Myocyte (in vitro differentiated cells): ENCODE data around the gene TTC17. TPM values are rescaled to one million over a fixed set of nuclear protein-coding genes. Genes with fewer than 3 reads are reported as not detected.
"Not testable (repeated sequence)": the region's sequence is repeated elsewhere in the genome, so short reads cannot be mapped to it uniquely, and the experiment has no call there.

Experiments
- DNase-seq: peaks from one replicate; pipeline ENCODE4 v3.0.0-alpha.2; 2012; ENCODE audit warnings: low read depth
- total RNA-seq: library from RNA; depleted of rRNA; stranded (reverse); fragments of >200 nt; gene quantifications from 2 replicates; pipeline ENCODE4 v1.2.3, GENCODE V29; 2014

The TTC17 gene
- total RNA-seq, 1 donor from 2014 or later: 56.1 TPM

GRCh38 chr11:43447151-43447550 lies 88.4 kb downstream of the TTC17 start:
- DNase-seq: no peak

- DNase-seq: peak; percentile 80
Measured at GRCh38 chr11:43458486-43458885, 99.8 kb downstream of the TTC17 start.

GRCh38 chr11:43459246-43459645 lies 100.5 kb downstream of the TTC17 start:
- peak; percentile 22 for DNase-seq

GRCh38 chr11:43462359-43462758 lies 103.6 kb downstream of the TTC17 start:
- DNase-seq: no peak

- no peak for DNase-seq
Measured at GRCh38 chr11:43467958-43468357, 109.2 kb downstream of the TTC17 start.

- DNase-seq: not testable (repeated sequence)
Measured at GRCh38 chr11:43477491-43477890, 118.8 kb downstream of the TTC17 start.

- DNase-seq: peak; percentile 61
Measured at GRCh38 chr11:43486141-43486540, 127.4 kb downstream of the TTC17 start.

GRCh38 chr11:43489869-43490465 lies 131.2 kb downstream of the TTC17 start:
- DNase-seq: peak; percentile 55

- DNase-seq: no peak
Measured at GRCh38 chr11:43492701-43493100, 134.0 kb downstream of the TTC17 start.

GRCh38 chr11:43493431-43493830 lies 134.7 kb downstream of the TTC17 start:
- peak; percentile 71 for DNase-seq

GRCh38 chr11:43497144-43497543 lies 138.4 kb downstream of the TTC17 start:
- peak; percentile 15 for DNase-seq

GRCh38 chr11:43498561-43498960 lies 139.8 kb downstream of the TTC17 start:
- no peak for DNase-seq

GRCh38 chr11:43503417-43503816 lies 144.7 kb downstream of the TTC17 start:
- DNase-seq: no peak

GRCh38 chr11:43504316-43504950 lies 145.7 kb downstream of the TTC17 start:
- DNase-seq: peak; percentile 6

GRCh38 chr11:43505171-43505570 lies 146.5 kb downstream of the TTC17 start:
- DNase-seq: no peak

GRCh38 chr11:43507171-43507570 lies 148.5 kb downstream of the TTC17 start:
- no peak for DNase-seq

- no peak for DNase-seq
Measured at GRCh38 chr11:43508511-43508918, 149.8 kb downstream of the TTC17 start.

- no peak for DNase-seq
Measured at GRCh38 chr11:43511959-43512358, 153.2 kb downstream of the TTC17 start.

GRCh38 chr11:43515090-43515489 lies 156.4 kb downstream of the TTC17 start:
- DNase-seq: no peak

- no peak for DNase-seq
Measured at GRCh38 chr11:43516316-43516850, 157.7 kb downstream of the TTC17 start.

- DNase-seq: peak; percentile 6
Measured at GRCh38 chr11:43517518-43517917, 158.8 kb downstream of the TTC17 start.

GRCh38 chr11:43518408-43519160 lies 159.9 kb downstream of the TTC17 start:
- peak; percentile 28 for DNase-seq
